A673 (cell line): ENCODE measurements around the gene MINDY4. TPM values are rescaled to one million over a fixed set of nuclear protein-coding genes. Genes with fewer than 3 reads are reported as not detected.

Experiments
- BruUV-seq: library from RNA; stranded (reverse); fragments of 400-500 nt; replicated peaks from 2 replicates; lab custom pipeline; 2021; lab: Mats Ljungman, UMichigan
- CTCF ChIA-PET: fragments of 300-600 bp; sonication (Branson Sonifier 250); formaldehyde crosslinking; loops from one replicate; lab custom pipeline; 2022; ENCODE audit warnings: antibody characterized with exemption; lab: Charles Lee
- POLR2A ChIA-PET: fragments of 300-600 bp; sonication (Branson Sonifier 250); formaldehyde crosslinking; loops from one replicate; lab custom pipeline; 2022; ENCODE audit warnings: antibody characterized with exemption; ENCODE audit not compliant: low non-redundant PET; lab: Charles Lee
- DNase-seq: peaks from one replicate; pipeline ENCODE4 v3.0.0-alpha.2; 2015; ENCODE audit warnings: low spot score
- H3K27ac ChIP-seq: fragments of 200-600 bp; sonication (generic); 2 replicates; pipeline ENCODE4 v1.5.1; 2016; ENCODE audit warnings: mixed run types, low read depth, mild to moderate bottlenecking, mixed read lengths, antibody characterized with exemption, low read length; ENCODE audit not compliant: poor library complexity, severe bottlenecking
- H3K27me3 ChIP-seq: fragments of 200-600 bp; sonication (generic); replicated peaks from 2 replicates; pipeline ENCODE4 v1.6.1; 2017; ENCODE audit warnings: mixed run types, low read depth, mild to moderate bottlenecking, mixed read lengths, antibody characterized with exemption, low read length; ENCODE audit not compliant: insufficient read depth, poor library complexity
- H3K36me3 ChIP-seq: fragments of 200-600 bp; sonication (generic); 2 replicates; pipeline ENCODE4 v1.6.1; 2016; ENCODE audit warnings: mixed run types, mild to moderate bottlenecking, mixed read lengths, antibody characterized with exemption, low read length; ENCODE audit not compliant: insufficient read depth, poor library complexity, severe bottlenecking
- H3K4me1 ChIP-seq: fragments of 200-600 bp; sonication (generic); 2 replicates; pipeline ENCODE4 v1.6.1; 2017; ENCODE audit warnings: mixed run types, mild to moderate bottlenecking, mixed read lengths, antibody characterized with exemption, low read length; ENCODE audit not compliant: insufficient read depth, poor library complexity, severe bottlenecking
- H3K4me3 ChIP-seq: fragments of 200-600 bp; sonication (generic); 2 replicates; pipeline ENCODE4 v1.5.1; 2016; ENCODE audit warnings: low read depth, mixed run types, mild to moderate bottlenecking, mixed read lengths, low read length; ENCODE audit not compliant: poor library complexity, severe bottlenecking
- H3K9me3 ChIP-seq: fragments of 200-600 bp; sonication (generic); 2 replicates; pipeline ENCODE4 v1.6.1; 2016; ENCODE audit warnings: mixed run types, low read depth, mild to moderate bottlenecking, mixed read lengths, antibody characterized with exemption, low read length; ENCODE audit not compliant: poor library complexity, severe bottlenecking
- EZH2 ChIP-seq: fragments of 200-600 bp; sonication (generic); IDR thresholded peaks from 2 replicates; pipeline ENCODE4 v1.6.1; 2017; ENCODE audit warnings: borderline replicate concordance, low read depth, mild to moderate bottlenecking, mixed read lengths, antibody characterized with exemption, low read length; ENCODE audit not compliant: poor library complexity, severe bottlenecking
- intact Hi-C: fragments of 100-400 bp; cut with micrococcal nuclease; formaldehyde crosslinking; loops from one replicate; pipeline ENCODE4 v1.10.0; 2022; ENCODE audit not compliant: unreplicated experiment
- total RNA-seq: library from RNA; stranded (reverse); gene quantifications from 2 replicates; pipeline ENCODE4 v1.2.3, GENCODE V29; 2021
- TF ChIP-seq, protein P1 (sequence below): fragments of 300-800, 200-600 bp; sonication (generic); conservative IDR thresholded peaks from 2 replicates; pipeline ENCODE4 v1.5.1; 2017; ENCODE audit warnings: low read depth, mild to moderate bottlenecking, antibody characterized with exemption, low read length, moderate library complexity, mixed read lengths

The MINDY4 gene
- total RNA-seq, 1 experiment from 2014 or later, result 3.8 TPM

- H3K36me3 ChIP-seq, result no peaks in the 10 kb centered on the region
- H3K27me3 ChIP-seq, result no peaks in the 10 kb centered on the region
- H3K4me1 ChIP-seq, result no peaks in the 10 kb centered on the region
- H3K4me3 ChIP-seq, result no peak overlapping the region
- H3K27ac ChIP-seq, result no peak overlapping the region
- POLR2A ChIA-PET, result no interaction called here
- BruUV-seq, result no TSS peak
- CTCF ChIA-PET, result interaction anchor here (0.5 kb wide), 1 partner anchor 885 kb away, joined by 6 read pairs; no protein-coding TSS in a partner anchor
- no peak for TF ChIP-seq EZH2
- TF ChIP-seq, protein P1, sequence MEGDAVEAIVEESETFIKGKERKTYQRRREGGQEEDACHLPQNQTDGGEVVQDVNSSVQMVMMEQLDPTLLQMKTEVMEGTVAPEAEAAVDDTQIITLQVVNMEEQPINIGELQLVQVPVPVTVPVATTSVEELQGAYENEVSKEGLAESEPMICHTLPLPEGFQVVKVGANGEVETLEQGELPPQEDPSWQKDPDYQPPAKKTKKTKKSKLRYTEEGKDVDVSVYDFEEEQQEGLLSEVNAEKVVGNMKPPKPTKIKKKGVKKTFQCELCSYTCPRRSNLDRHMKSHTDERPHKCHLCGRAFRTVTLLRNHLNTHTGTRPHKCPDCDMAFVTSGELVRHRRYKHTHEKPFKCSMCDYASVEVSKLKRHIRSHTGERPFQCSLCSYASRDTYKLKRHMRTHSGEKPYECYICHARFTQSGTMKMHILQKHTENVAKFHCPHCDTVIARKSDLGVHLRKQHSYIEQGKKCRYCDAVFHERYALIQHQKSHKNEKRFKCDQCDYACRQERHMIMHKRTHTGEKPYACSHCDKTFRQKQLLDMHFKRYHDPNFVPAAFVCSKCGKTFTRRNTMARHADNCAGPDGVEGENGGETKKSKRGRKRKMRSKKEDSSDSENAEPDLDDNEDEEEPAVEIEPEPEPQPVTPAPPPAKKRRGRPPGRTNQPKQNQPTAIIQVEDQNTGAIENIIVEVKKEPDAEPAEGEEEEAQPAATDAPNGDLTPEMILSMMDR, result no peak
- DNase-seq, result no peak
- H3K9me3 ChIP-seq, result no peaks in the 10 kb centered on the region
- intact Hi-C loops, result no loop called here
These were observed 8.4 kb downstream of the MINDY4 start for GRCh38 chr7:30779574-30779973.

GRCh38 chr7:30780941-30781340, 9.7 kb downstream of the MINDY4 start:
- no peak for DNase-seq
- BruUV-seq, result no TSS peak
- no peaks in the 10 kb centered on the region for H3K4me1 ChIP-seq
- no peak overlapping the region for H3K4me3 ChIP-seq
- intact Hi-C loops, result no loop called here
- TF ChIP-seq, protein P1, result no peak
- no peak for TF ChIP-seq EZH2
- ChIA-PET CTCF (no interaction called here), POLR2A (no interaction called here)
- no peaks in the 10 kb centered on the region for H3K9me3 ChIP-seq
- no peak overlapping the region for H3K27ac ChIP-seq
- H3K36me3 ChIP-seq, result no peaks in the 10 kb centered on the region
- no peaks in the 10 kb centered on the region for H3K27me3 ChIP-seq

DNA sequence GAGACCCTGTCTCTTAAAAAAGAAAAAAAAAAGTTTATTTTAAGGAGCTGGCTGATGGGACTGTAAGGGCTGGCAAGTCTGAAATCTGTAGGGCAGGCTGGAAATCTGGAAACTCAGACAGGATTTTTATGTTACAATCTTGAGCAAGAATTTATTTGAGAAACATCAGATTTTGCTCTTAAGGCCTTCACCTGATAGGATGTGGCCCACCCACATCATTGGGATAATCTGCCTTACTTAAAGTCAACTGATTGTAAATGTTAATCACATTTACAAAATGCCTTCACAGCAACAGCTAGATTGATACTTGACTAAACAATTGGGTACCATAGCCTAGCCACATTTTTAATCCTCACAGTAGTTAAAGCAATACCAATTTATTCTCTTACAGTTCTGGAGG, 11.5 kb downstream of the MINDY4 start:
- Histone ChIP-seq H3K4me3 (no peak overlapping the region), H3K4me1 (no peaks in the 10 kb centered on the region), H3K27ac (no peak overlapping the region), H3K36me3 (no peaks in the 10 kb centered on the region), H3K27me3 (no peaks in the 10 kb centered on the region), H3K9me3 (no peaks in the 10 kb centered on the region)
- BruUV-seq, result no TSS peak
- intact Hi-C loops, result no loop called here
- POLR2A ChIA-PET, result no interaction called here
- TF ChIP-seq, protein P1, result no peak
- no peak for TF ChIP-seq EZH2
- CTCF ChIA-PET, result no interaction called here
- DNase-seq, result no peak
